Stimulated activated CD4-positive, alpha-beta T cell treated with anti-CD3 and anti-CD28 coated beads, Interleukin-4, amount 100 ng/mL, for 48 hours (primary cell): ENCODE results near the gene JMJD6.

Source experiments
- DNase-seq, 2 donors: peaks; one replicate each; pipeline ENCODE4 v3.0.0-alpha.2; 2020; ENCODE audit warnings: low read depth in 2 of 2

Gene JMJD6

GRCh38 chr17:76697702-76698465, 28.5 kb downstream of the JMJD6 start:
- DNase-seq = no peak

- no peak for DNase-seq
Observed at GRCh38 chr17:76696763-76697701, 29.4 kb downstream of the JMJD6 start.

- no peak for DNase-seq
Observed at GRCh38 chr17:76695059-76695831, 31.2 kb downstream of the JMJD6 start.

GRCh38 chr17:76691379-76692191, 34.8 kb downstream of the JMJD6 start:
- no peak for DNase-seq

DNA sequence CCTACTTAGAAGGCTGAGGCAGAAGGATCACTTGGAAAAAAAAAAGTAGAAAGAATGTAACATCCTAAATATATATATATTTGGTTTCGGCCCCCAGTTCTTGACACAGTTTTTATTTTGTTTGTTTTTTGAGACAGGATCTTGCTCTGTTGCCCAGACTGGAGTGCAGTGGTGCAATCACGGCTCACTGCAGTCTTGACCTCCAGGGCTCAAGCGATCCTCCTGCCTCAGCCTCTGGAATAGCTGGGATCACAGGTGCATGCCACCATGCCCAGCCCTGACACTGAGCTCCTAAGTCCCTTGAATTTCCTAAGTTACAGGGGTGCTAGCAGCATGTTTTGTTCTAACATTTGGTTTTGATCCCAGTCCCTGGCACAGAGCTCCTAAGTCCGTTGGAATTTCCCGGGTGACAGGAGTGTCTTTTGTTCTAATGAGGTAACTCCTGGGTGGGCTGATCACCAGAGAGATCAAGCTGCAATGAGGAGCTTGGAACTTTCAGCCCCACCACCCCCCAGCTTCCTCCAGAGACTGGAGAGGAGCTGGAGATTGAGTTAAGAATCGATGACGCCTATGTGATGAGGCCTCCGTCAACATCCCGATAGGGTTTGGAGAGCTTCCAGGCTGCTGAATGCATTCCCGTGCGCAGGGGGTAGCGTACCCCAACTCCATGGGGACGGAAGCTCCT, 35.7 kb downstream of the JMJD6 start:
- no peak for DNase-seq

- DNase-seq = no peak
Observed at GRCh38 chr17:76689859-76690258, 36.5 kb downstream of the JMJD6 start.

DNA sequence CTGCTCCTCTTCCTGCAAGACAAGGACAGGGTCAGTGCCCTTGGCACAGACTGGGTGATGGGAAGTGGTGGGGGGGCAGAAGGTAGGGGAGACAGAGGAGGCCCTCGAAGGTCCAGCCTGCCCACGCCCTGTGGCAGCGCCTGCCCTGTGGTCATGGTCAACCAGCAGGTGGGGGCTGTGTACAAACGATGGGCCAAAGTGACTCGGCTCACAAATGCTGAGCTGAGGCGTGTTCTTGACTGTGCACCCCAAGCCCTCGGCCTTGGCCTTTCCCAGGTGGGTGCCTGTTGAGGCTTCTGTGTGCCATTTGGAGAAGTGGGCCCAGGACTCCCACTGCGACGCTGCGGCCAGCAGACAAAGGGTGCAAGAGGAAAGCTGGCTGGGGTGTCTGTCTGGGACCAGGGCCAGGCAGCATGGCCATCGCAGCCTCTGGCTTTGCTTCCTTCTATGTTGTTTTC, 38.2 kb downstream of the JMJD6 start:
- DNase-seq = no peak

DNA sequence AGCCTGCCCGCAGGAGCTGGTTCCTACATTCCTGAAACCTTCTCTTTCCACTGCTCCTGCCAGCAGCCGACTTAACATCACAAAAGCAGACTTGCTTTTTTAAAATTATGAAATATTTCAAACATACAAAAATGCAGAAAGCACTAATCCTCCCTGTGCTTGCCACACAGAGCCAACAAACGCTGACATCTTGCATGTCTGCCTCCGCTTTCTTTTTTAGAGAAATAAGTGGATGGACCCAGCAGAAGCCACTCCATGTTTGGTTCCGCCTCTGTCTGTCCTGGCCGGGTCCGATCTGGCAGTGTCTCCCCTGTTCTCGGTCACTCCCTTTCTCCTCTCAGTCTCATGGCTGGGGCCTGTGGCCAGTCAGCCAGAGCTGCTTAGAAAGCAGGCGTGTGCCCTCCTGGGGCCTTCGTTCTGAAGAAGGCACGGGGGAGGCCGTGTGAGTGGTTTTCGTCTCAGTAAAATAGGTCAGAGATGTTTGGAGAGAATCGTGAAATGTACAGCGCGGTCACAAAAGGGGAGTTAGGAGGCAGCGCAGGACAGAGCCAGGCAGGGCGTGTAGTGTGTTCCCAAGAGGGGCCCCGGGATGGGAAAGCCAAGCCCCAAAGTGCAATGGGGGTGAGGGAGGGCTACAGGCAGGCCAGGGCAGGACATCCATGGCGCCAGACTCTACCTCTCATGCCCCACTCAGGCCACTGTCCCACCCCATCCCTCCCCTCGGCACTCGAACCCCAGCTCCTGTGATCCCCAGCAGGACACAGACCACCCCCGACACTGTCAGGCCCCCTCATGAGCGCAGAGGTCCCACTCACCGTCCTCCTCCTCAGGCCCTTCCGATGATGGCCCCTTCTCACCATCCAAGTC, 38.9 kb downstream of the JMJD6 start:
- no peak for DNase-seq

DNA sequence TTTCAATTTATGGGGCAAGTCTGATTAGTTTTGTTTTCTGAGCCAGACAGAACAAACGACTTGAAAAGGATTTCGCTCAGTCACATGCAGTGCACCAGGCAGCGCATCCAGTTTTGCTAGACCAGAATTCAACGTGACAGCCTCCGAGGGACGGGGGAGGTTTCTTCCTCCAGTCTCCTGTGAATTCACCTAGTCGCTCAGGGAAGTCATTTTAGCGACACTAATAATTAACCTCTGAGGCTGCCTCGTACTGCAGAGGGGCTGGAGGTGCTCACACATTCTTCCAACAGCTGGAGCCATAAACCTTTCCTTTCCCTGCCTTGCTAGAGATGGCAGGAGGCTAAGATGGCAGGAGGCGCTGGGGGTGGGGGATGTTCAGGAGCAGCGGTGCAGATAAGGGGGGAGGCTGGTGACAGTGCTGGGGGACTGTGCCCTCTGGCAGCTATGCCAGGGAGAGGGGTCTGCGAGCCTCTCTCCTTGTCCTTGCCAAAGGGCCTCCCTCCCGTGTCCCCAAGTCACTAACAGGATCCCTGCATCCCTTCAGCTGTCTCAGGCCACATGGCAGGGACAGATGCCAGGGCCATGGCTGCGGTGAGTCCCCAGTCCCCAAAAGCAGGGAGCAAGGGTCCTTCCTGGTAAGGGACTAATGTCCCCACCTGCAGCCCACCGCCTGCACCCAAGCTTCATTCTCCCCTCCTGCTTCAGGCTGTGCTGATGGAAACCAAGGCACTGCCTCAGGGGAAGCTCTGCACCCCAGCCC, 39.7 kb downstream of the JMJD6 start:
- no peak for DNase-seq

DNA sequence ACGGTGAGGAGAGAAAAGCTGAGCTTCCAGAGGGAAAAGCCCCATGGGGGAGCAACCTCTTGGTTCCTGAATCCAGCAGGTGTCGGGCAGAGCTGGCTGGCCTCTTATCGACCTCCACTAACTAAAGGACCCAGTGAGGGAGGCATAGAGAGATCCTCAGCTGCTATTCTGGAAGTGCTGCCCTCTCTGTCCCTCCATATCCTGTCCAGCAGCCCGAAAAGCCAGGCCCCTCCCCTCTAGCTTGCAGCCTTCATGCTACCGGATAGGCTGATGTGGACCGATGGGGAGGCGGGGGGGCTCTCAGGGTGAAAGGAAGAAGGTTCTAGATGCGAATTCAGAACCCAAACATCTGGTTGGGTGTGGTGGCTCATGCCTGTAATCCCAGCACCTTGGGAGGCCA, 40.6 kb downstream of the JMJD6 start:
- no peak for DNase-seq

GRCh38 chr17:76685366-76685765, 41.0 kb downstream of the JMJD6 start:
- DNase-seq = no peak

DNA sequence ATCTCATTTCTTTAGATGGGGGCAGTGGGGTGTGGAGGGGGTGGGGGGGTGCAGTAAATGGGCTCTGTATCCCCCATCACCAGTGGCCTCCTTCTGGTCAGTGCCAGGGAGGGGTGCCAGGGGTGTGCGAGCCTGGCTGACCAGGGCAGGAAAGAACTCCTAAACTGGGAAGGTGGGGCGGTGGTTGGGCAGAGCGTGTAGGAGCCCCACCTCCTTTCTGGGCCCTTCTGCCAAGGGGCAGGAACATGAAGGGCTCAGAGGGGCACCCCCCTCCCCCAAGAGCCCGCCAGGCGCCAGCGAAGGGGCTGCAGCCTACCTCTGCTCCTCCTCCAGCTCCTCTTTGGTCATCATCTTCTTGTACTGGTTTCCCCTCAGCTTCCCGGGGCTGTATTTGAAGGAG, 41.6 kb downstream of the JMJD6 start:
- DNase-seq = no peak

GRCh38 chr17:76683921-76684745, 42.3 kb downstream of the JMJD6 start:
- no peak for DNase-seq

GRCh38 chr17:76683011-76683755, 43.2 kb downstream of the JMJD6 start:
- no peak for DNase-seq

GRCh38 chr17:76682296-76682695, 44.1 kb downstream of the JMJD6 start:
- no peak for DNase-seq

DNA sequence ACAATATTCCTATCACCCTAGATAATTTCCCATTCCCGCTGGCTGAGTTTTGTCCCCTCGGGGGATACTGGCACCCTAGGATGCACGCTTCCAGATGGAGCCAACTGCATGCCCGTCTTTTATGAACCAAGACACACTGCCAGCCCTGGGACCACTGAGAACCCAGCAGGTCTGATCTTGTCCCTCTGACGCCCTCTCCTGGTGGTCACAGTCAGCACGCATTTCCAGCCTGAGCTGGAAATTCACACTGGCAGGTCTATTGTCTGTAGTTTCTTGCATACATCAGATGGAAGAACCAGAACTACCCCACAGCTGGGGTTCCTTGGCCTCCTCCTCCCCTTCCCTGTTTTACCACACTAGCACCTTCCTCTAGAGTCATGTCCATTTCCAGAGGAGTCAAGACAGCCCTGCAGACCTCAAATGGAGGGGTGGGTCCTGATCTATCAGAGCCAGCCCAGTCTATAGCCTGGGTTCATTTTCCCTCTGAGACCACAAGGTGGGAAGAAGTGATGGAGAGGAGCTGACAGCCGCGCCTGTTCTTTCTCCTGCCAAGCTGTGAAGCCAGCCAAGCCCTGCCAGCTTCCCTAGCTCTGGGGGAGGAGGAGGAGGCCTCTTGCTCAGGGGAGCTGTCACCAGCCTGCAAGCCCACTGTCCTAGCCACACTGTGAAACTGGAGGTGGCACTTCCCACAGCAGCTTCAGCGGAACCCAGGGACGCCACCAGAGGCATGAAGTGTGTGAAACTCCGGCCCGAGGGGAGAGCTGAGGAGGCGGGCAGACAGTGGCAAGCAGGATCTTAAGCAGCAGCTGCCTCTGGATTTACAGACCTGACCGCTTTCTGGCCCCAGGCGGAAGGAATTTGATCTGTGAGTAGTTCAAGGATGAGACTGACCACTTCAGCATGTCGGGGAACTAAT, 44.9 kb downstream of the JMJD6 start:
- DNase-seq = peak; percentile 52 to 57
